Natural killer cell (primary cell): ENCODE measurements around the gene MYO5C. TPM values are rescaled to one million over a fixed set of nuclear protein-coding genes. Genes with fewer than 3 reads are reported as not detected.

ENCODE experiments used
- ATAC-seq, 3 donors: fragments of 150-1000 bp in 2 of 3; fragments of 200-7000 bp in 1 of 3; cut with Tn5 transposase; 1 replicate in 1 of 3; 2 replicates in 2 of 3; pipeline ENCODE4 v1.10.0; 2021; ENCODE audit warnings: mild to moderate bottlenecking in 2 of 3, moderate library complexity in 2 of 3
- DNase-seq, 2 donors: peaks; one replicate each; pipeline versions ENCODE4 v3.0.0 to v3.0.0-alpha.2; 2013 to 2021; ENCODE audit warnings: mixed read lengths in 1 of 2
- H3K27ac ChIP-seq: one replicate; pipeline ENCODE4 v1.5.1; 2013; ENCODE audit warnings: mild to moderate bottlenecking, low read length
- H3K27me3 ChIP-seq: one replicate; pipeline ENCODE4 v1.6.1; 2013; ENCODE audit warnings: low read length; ENCODE audit not compliant: control insufficient read depth, insufficient read depth
- H3K36me3 ChIP-seq: one replicate; pipeline ENCODE4 v1.6.1; 2013; ENCODE audit warnings: low read length; ENCODE audit not compliant: control insufficient read depth, insufficient read depth
- H3K4me1 ChIP-seq: one replicate; pipeline ENCODE4 v1.6.1; 2013; ENCODE audit warnings: low read length; ENCODE audit not compliant: control insufficient read depth, insufficient read depth
- H3K4me3 ChIP-seq: one replicate; pipeline ENCODE4 v1.5.1; 2013; ENCODE audit warnings: low read length
- H3K9me3 ChIP-seq: one replicate; pipeline ENCODE4 v1.6.1; 2013; ENCODE audit warnings: low read length; ENCODE audit not compliant: control insufficient read depth, insufficient read depth
- H3K27ac Mint-ChIP-seq, 2 donors: one replicate each; pipeline ENCODE4 v1.8.0; 2022; ENCODE audit warnings: mild to moderate bottlenecking in 2 of 2, mixed read lengths in 2 of 2, moderate library complexity in 1 of 2
- H3K27me3 Mint-ChIP-seq, 2 donors: one replicate each; pipeline ENCODE4 v1.8.0; 2022; ENCODE audit warnings: low read depth in 2 of 2, mixed read lengths in 2 of 2
- H3K36me3 Mint-ChIP-seq: one replicate; pipeline ENCODE4 v1.8.0; 2022; ENCODE audit warnings: mixed read lengths
- H3K4me1 Mint-ChIP-seq, 2 donors: one replicate each; pipeline ENCODE4 v1.8.0; 2022; ENCODE audit warnings: mixed read lengths in 2 of 2
- H3K4me3 Mint-ChIP-seq: one replicate; pipeline ENCODE4 v1.8.0; 2022; ENCODE audit warnings: mild to moderate bottlenecking, moderate library complexity, mixed read lengths
- H3K9me3 Mint-ChIP-seq, 2 donors: one replicate each; pipeline ENCODE4 v1.8.0; 2022; ENCODE audit warnings: mixed read lengths in 2 of 2
- CTCF ChIP-seq: fragments of 200-600 bp; IDR thresholded peaks from one replicate; pipeline ENCODE4 v1.8.0; 2022; ENCODE audit warnings: antibody characterized with exemption
- WGBS: methylation state at CpG from one replicate; pipeline ENCODE4 v1.1.7; 2013; ENCODE audit warnings: missing lambda C conversion rate; ENCODE audit not compliant: insufficient coverage; 5-methylcytosine and 5-hydroxymethylcytosine counted together
- intact Hi-C: fragments of 100-400 bp; cut with micrococcal nuclease; formaldehyde crosslinking; loops from one replicate; pipeline ENCODE4 v1.14.2; 2022
- total RNA-seq, 4 donors: library from RNA; stranded (reverse); fragments of 120-200 nt in 1 of 4; gene quantifications; one replicate each; pipeline versions ENCODE4 v1.2.3 to v1.2.4, GENCODE V29; 2013 to 2022

Gene MYO5C
- total RNA-seq, 3 donors from 2014 or later (not counting 1 experiment from before 2014, with no cell fraction given), result 0.45 to 0.82 (median 0.60) TPM

GRCh38 chr15:52329987-52330386 lies 34.4 kb upstream of the MYO5C start:
- Histone ChIP-seq H3K4me1 (peaks cover 6% of the 10 kb centered on the region), H3K9me3 (no peaks in the 10 kb centered on the region), H3K27me3 (no peaks in the 10 kb centered on the region), H3K36me3 (peaks cover 47% of the 10 kb centered on the region), H3K4me3 (no peak overlapping the region), H3K27ac (no peak overlapping the region)
- no peaks in the 10 kb centered on the region for H3K27me3 Mint-ChIP-seq
- H3K36me3 Mint-ChIP-seq, result peaks cover 16% of the 10 kb centered on the region
- no peak for ATAC-seq
- no peak overlapping the region for H3K4me3 Mint-ChIP-seq
- H3K4me1 Mint-ChIP-seq, result peaks cover 10 to 13% of the 10 kb centered on the region in 2 donors
- WGBS, result 85% methylated on average over 1 of the region's 1 CpG
- no peak for DNase-seq
- H3K9me3 Mint-ChIP-seq, result no peaks in the 10 kb centered on the region
- intact Hi-C loops, result loop anchor here (5.0 kb wide), 1 partner anchor 73 kb away; no protein-coding TSS in a partner anchor
- no peak overlapping the region for H3K27ac Mint-ChIP-seq
- no peak for TF ChIP-seq CTCF

- Mint-ChIP-seq H3K9me3 (no peaks in the 10 kb centered on the region), H3K36me3 (peaks cover 16% of the 10 kb centered on the region), H3K27me3 (no peaks in the 10 kb centered on the region), H3K27ac (no peak overlapping the region), H3K4me1 (peaks cover 10 to 13% of the 10 kb centered on the region in 2 donors), H3K4me3 (no peak overlapping the region)
- no peaks in the 10 kb centered on the region for H3K27me3 ChIP-seq
- no peak overlapping the region for H3K4me3 ChIP-seq
- DNase-seq (no peak), ATAC-seq (no peak)
- H3K36me3 ChIP-seq, result peaks cover 46% of the 10 kb centered on the region
- peaks cover 6% of the 10 kb centered on the region for H3K4me1 ChIP-seq
- WGBS, result 100% methylated on average over 2 of the region's 2 CpGs
- intact Hi-C loops, result no loop called here
- H3K9me3 ChIP-seq, result no peaks in the 10 kb centered on the region
- no peak overlapping the region for H3K27ac ChIP-seq
- TF ChIP-seq CTCF, result no peak
Measured at GRCh38 chr15:52329150-52329549, 33.5 kb upstream of the MYO5C start.

GRCh38 chr15:52328680-52329079 lies 33.1 kb upstream of the MYO5C start:
- peaks cover 10 to 13% of the 10 kb centered on the region in 2 donors for H3K4me1 Mint-ChIP-seq
- H3K36me3 Mint-ChIP-seq, result peaks cover 16% of the 10 kb centered on the region
- DNase-seq, result no peak
- H3K27ac Mint-ChIP-seq, result no peak overlapping the region
- intact Hi-C loops, result no loop called here
- H3K4me1 ChIP-seq, result peaks cover 6% of the 10 kb centered on the region
- WGBS, result 100% methylated on average over 2 of the region's 2 CpGs
- H3K27me3 ChIP-seq, result no peaks in the 10 kb centered on the region
- no peak overlapping the region for H3K27ac ChIP-seq
- no peak overlapping the region for H3K4me3 Mint-ChIP-seq
- H3K36me3 ChIP-seq, result peaks cover 49% of the 10 kb centered on the region
- ATAC-seq, result no peak
- H3K27me3 Mint-ChIP-seq, result no peaks in the 10 kb centered on the region
- TF ChIP-seq CTCF, result no peak
- H3K9me3 Mint-ChIP-seq, result no peaks in the 10 kb centered on the region
- H3K9me3 ChIP-seq, result no peaks in the 10 kb centered on the region
- H3K4me3 ChIP-seq, result no peak overlapping the region

GRCh38 chr15:52326756-52327155 lies 31.2 kb upstream of the MYO5C start:
- DNase-seq, result no peak
- no peaks in the 10 kb centered on the region for H3K27me3 ChIP-seq
- WGBS, result 100% methylated on average over 2 of the region's 2 CpGs
- H3K4me3 ChIP-seq, result no peak overlapping the region
- H3K9me3 ChIP-seq, result no peaks in the 10 kb centered on the region
- Mint-ChIP-seq H3K4me3 (no peak overlapping the region), H3K9me3 (no peaks in the 10 kb centered on the region), H3K27ac (no peak overlapping the region), H3K36me3 (peaks cover 16% of the 10 kb centered on the region), H3K4me1 (peaks cover 8% of the 10 kb centered on the region in 2 donors), H3K27me3 (no peaks in the 10 kb centered on the region)
- H3K36me3 ChIP-seq, result peaks cover 60% of the 10 kb centered on the region
- no peak for TF ChIP-seq CTCF
- ATAC-seq, result no peak
- H3K27ac ChIP-seq, result no peak overlapping the region
- H3K4me1 ChIP-seq, result peaks cover 5% of the 10 kb centered on the region
- intact Hi-C loops, result no loop called here
